Measurements from ENCODE around the gene TANC1.

DNA sequence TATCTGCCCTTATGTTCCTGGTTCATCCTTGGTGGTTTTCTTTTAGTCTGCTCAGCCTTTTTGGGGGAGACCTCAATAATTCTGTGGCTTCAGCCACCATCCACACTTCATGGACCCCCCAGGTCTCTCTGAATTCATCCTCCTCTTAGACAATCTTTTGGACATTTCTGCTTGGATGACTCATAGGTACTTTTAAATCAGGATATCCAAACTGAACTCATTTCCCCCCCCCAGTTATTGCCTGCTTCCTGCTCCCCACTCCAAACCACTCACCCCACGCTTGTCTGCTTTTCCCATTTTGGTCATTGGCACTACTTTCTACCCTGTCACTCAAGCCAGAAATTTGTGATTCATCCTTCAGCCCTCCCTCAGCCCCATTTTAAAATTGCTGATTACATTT, 78.5 kb downstream of the TANC1 start:
- TF ChIP-seq, protein P1, sequence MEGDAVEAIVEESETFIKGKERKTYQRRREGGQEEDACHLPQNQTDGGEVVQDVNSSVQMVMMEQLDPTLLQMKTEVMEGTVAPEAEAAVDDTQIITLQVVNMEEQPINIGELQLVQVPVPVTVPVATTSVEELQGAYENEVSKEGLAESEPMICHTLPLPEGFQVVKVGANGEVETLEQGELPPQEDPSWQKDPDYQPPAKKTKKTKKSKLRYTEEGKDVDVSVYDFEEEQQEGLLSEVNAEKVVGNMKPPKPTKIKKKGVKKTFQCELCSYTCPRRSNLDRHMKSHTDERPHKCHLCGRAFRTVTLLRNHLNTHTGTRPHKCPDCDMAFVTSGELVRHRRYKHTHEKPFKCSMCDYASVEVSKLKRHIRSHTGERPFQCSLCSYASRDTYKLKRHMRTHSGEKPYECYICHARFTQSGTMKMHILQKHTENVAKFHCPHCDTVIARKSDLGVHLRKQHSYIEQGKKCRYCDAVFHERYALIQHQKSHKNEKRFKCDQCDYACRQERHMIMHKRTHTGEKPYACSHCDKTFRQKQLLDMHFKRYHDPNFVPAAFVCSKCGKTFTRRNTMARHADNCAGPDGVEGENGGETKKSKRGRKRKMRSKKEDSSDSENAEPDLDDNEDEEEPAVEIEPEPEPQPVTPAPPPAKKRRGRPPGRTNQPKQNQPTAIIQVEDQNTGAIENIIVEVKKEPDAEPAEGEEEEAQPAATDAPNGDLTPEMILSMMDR (IDR thresholded peaks at IDR 0.05): no peak
- TF ChIP-seq POLR2A (IDR thresholded peaks at IDR 0.05): no peak
- no peak for TF ChIP-seq POLR2AphosphoS5 (IDR thresholded peaks at IDR 0.05; ENCODE audit: insufficient read depth in 1 of 2, low read depth in 1 of 2)

Data from vagina (tissue), 2 donors.